ENCODE data around the gene ROBO1. TPM values are rescaled to one million over a fixed set of nuclear protein-coding genes. Genes with fewer than 3 reads are reported as not detected.

The ROBO1 gene
- total RNA-seq, 2 donors from 2014 or later, result 7.6 to 19.7 TPM

DNA sequence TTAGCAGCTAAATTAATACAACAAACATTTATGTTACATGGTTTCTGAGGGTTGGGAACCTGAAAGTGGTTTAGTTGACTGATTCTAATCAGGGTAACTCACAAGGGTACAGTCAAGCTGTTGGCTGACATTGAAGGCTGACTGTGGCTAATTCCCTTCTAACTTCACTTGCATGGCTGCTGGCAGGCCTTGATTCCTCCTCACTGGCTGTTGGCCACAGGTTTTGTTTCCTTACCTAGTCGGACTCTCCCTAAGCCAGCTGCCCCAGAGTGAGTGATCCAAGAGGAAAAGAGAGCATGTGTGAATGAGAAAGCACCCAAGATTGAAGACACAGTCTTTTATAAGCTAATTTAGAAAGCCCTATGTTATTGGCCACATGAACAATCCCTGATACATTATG is 700.1 kb downstream of the ROBO1 start:
- no peaks in the 10 kb centered on the region for H3K27me3 ChIP-seq
- DNase-seq (ENCODE audit: low spot score), result no peak
- H3K27ac ChIP-seq, result no peak overlapping the region
- H3K9me3 ChIP-seq, result no peaks in the 10 kb centered on the region
- TF ChIP-seq, protein P1, sequence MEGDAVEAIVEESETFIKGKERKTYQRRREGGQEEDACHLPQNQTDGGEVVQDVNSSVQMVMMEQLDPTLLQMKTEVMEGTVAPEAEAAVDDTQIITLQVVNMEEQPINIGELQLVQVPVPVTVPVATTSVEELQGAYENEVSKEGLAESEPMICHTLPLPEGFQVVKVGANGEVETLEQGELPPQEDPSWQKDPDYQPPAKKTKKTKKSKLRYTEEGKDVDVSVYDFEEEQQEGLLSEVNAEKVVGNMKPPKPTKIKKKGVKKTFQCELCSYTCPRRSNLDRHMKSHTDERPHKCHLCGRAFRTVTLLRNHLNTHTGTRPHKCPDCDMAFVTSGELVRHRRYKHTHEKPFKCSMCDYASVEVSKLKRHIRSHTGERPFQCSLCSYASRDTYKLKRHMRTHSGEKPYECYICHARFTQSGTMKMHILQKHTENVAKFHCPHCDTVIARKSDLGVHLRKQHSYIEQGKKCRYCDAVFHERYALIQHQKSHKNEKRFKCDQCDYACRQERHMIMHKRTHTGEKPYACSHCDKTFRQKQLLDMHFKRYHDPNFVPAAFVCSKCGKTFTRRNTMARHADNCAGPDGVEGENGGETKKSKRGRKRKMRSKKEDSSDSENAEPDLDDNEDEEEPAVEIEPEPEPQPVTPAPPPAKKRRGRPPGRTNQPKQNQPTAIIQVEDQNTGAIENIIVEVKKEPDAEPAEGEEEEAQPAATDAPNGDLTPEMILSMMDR (IDR thresholded peaks at IDR 0.05), result no peak
- no peaks in the 10 kb centered on the region for H3K36me3 ChIP-seq
- no peak overlapping the region for H3K4me3 ChIP-seq
- no peaks in the 10 kb centered on the region for H3K4me1 ChIP-seq

DNA sequence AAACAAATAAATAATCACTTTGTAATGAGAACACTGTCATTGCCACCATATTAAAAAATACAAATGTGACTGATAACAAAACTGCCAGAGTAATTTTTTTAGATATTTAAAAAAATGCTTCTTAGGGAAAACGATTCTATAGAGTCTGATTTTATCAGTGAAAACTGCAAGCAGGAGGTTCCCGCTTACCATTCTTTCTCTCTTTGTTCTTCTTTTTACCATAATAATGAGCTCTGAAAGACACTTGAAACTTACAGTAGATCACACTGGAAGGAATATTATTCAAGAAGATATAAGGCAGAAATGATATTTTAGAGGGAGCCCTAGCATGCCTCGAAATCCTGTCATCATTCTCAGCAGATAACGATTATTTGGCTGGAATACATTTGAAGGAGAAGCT is 701.3 kb downstream of the ROBO1 start:
- Histone ChIP-seq H3K9me3 (no peaks in the 10 kb centered on the region), H3K36me3 (no peaks in the 10 kb centered on the region), H3K27ac (no peak overlapping the region), H3K4me1 (no peaks in the 10 kb centered on the region), H3K4me3 (no peak overlapping the region), H3K27me3 (no peaks in the 10 kb centered on the region)
- TF ChIP-seq, protein P1 (IDR thresholded peaks at IDR 0.05), result no peak
- no peak for DNase-seq (ENCODE audit: low spot score)

DNA sequence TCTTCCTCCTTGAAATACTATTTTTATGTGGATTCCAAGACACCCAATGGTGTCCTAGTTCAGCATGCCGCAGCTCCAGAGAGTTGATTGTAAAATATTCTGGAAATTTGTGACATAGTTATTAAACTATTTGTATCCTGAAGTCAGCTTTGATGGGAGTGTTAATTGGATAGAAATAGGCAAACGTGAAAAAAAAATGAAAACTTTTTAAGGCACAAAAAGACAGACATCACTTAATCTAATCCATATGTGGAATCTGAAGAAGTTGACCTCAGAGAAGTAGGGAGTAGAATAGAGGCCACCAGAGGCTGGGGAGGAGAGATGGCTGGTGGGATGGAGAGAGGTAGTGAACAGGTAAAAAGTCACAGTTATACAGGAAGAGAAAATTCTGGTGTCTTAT is 704.2 kb downstream of the ROBO1 start:
- no peaks in the 10 kb centered on the region for H3K27me3 ChIP-seq
- TF ChIP-seq, protein P1 (IDR thresholded peaks at IDR 0.05), result no peak
- H3K9me3 ChIP-seq, result no peaks in the 10 kb centered on the region
- DNase-seq (ENCODE audit: low spot score), result no peak
- no peaks in the 10 kb centered on the region for H3K36me3 ChIP-seq
- no peak overlapping the region for H3K27ac ChIP-seq
- H3K4me1 ChIP-seq, result no peaks in the 10 kb centered on the region
- no peak overlapping the region for H3K4me3 ChIP-seq

DNA sequence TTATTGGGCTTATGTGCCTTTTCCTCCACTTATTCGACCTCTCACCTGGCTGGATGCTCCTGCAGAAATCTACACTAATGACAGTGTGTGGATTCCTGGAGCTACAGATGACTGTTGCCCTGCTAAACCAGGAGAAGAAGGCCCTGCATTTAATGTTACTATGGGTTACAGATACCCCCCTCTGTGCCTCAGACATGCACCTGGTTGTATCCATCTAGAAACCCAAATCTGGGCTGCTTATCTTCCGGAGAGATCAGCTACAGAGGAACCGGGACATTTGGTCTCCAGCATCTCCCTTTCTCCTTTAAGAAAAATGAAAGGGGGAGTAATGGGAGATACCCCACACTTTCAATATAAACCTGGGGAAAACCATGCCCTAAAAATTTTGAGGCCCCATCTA is 710.0 kb downstream of the ROBO1 start:
- H3K36me3 ChIP-seq, result no peaks in the 10 kb centered on the region
- DNase-seq (ENCODE audit: low spot score), result no peak
- H3K27ac ChIP-seq, result no peak overlapping the region
- no peaks in the 10 kb centered on the region for H3K4me1 ChIP-seq
- no peaks in the 10 kb centered on the region for H3K27me3 ChIP-seq
- TF ChIP-seq, protein P1 (IDR thresholded peaks at IDR 0.05), result no peak
- peaks cover 0 to 3% of the 10 kb centered on the region in 2 donors for H3K9me3 ChIP-seq
- no peak overlapping the region for H3K4me3 ChIP-seq

DNA sequence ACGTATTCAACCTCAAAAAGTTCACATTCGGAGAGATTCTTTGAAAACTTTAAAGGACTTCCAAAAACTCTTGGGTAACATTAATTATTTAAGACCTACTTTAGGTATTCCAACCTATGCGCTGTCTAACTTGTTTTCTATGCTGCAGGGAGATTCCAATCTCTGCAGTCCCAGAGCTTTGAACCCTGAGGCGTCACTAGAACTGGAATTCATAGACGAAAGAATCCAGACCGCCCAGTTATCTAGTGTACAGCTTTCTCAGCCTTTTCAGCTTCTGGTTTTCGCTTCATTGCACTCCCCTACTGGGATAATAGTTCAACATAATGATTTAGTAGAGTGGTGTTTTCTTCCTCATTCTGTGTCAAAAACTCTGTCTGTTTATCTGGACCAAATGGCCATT is 711.3 kb downstream of the ROBO1 start:
- no peak overlapping the region for H3K27ac ChIP-seq
- H3K36me3 ChIP-seq, result no peaks in the 10 kb centered on the region
- H3K27me3 ChIP-seq, result no peaks in the 10 kb centered on the region
- H3K9me3 ChIP-seq, result peaks cover 0 to 15% of the 10 kb centered on the region in 2 donors
- H3K4me1 ChIP-seq, result no peaks in the 10 kb centered on the region
- TF ChIP-seq, protein P1 (IDR thresholded peaks at IDR 0.05), result no peak
- H3K4me3 ChIP-seq, result no peak overlapping the region
- no peak for DNase-seq (ENCODE audit: low spot score)

DNA sequence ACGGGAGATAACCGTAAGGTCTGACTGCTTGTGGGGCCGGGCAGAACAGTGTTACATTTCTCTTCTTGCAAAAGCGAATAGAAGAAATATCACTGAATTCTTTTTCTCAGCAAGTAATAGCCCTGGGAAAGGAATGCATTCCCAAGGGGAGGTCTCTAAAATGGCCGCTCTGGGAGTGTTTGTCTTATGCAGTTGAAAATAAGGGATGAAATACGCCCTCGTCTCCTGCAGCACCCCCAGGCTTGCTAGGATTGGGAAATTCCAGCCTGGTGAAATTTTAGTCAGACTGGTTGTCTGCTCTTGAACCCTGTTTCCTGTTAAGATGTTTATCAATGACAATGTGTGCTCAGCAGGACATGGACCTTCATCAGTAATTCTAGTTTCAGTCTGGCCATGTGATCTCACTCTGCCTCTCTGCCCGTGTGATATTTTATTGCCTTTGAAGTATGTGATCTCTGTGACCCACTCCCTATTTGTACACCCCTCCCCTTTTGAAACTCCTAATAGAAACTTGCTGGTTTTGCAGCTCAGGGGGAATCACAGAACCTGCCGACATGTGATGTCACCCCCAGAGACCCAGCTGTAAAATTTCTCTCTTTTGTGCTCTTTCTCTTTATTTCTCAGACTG is 715.6 kb downstream of the ROBO1 start:
- no peak overlapping the region for H3K4me3 ChIP-seq
- H3K36me3 ChIP-seq, result no peaks in the 10 kb centered on the region
- TF ChIP-seq, protein P1 (IDR thresholded peaks at IDR 0.05), result no peak
- no peak for DNase-seq (ENCODE audit: low spot score)
- no peak overlapping the region for H3K27ac ChIP-seq
- no peaks in the 10 kb centered on the region for H3K27me3 ChIP-seq
- no peaks in the 10 kb centered on the region for H3K4me1 ChIP-seq
- peaks cover 0 to 19% of the 10 kb centered on the region in 2 donors for H3K9me3 ChIP-seq

All from right atrium auricular region (tissue), 2 donors.